IMR-90 (cell line): Measurements from ENCODE around the gene GPR152.

Experiments
- BHLHE40 ChIP-seq: fragments of 150-350 bp; IDR thresholded peaks from 2 replicates; pipeline ENCODE4 v1.6.1; 2016; ENCODE audit warnings: mild to moderate bottlenecking, low read depth, low read length
- CTCF ChIP-seq: conservative IDR thresholded peaks from 2 replicates; pipeline ENCODE4 v1.5.1; 2012; ENCODE audit warnings: mild to moderate bottlenecking, low read depth, low read length, improper control_type of control experiment
- FOS ChIP-seq: fragments of 150-350 bp; IDR thresholded peaks from 2 replicates; pipeline ENCODE4 v1.6.1; 2016; ENCODE audit warnings: low read depth, low read length
- MAFK ChIP-seq: IDR thresholded peaks from 2 replicates; pipeline ENCODE4 v1.6.1; 2012; ENCODE audit warnings: low read depth, low read length, improper control_type of control experiment
- MAZ ChIP-seq: IDR thresholded peaks from 2 replicates; pipeline ENCODE4 v1.6.1; 2012; ENCODE audit warnings: low read depth, mild to moderate bottlenecking, low read length, improper control_type of control experiment, moderate library complexity, borderline replicate concordance
- MXI1 ChIP-seq: IDR thresholded peaks from 2 replicates; pipeline ENCODE4 v1.6.1; 2012; ENCODE audit warnings: low read depth, mild to moderate bottlenecking, low read length, moderate library complexity, borderline replicate concordance
- POLR2A ChIP-seq: IDR thresholded peaks from 2 replicates; pipeline ENCODE4 v1.6.1; 2012; ENCODE audit warnings: mild to moderate bottlenecking, low read depth, low read length
- RAD21 ChIP-seq: IDR thresholded peaks from 2 replicates; pipeline ENCODE4 v1.6.1; 2012; ENCODE audit warnings: low read length, improper control_type of control experiment
- RFX5 ChIP-seq: IDR thresholded peaks from 2 replicates; pipeline ENCODE4 v1.8.0; 2012; ENCODE audit warnings: low read depth, mild to moderate bottlenecking, low read length, moderate library complexity
- SMC3 ChIP-seq: fragments of 150-350 bp; IDR thresholded peaks from 2 replicates; pipeline ENCODE4 v1.6.1; 2016; ENCODE audit warnings: low read depth, mild to moderate bottlenecking, antibody characterized with exemption, low read length, moderate library complexity
- TF ChIP-seq, protein P1 (sequence below): fragments of 150-350 bp; IDR thresholded peaks from 2 replicates; pipeline ENCODE4 v1.6.1; 2016; ENCODE audit warnings: low read depth, mild to moderate bottlenecking, low read length, moderate library complexity, borderline replicate concordance

- no peak for TF ChIP-seq POLR2A
- TF ChIP-seq CTCF = no peak
- TF ChIP-seq RFX5 = no peak
- no peak for TF ChIP-seq MXI1
- TF ChIP-seq, protein P1, sequence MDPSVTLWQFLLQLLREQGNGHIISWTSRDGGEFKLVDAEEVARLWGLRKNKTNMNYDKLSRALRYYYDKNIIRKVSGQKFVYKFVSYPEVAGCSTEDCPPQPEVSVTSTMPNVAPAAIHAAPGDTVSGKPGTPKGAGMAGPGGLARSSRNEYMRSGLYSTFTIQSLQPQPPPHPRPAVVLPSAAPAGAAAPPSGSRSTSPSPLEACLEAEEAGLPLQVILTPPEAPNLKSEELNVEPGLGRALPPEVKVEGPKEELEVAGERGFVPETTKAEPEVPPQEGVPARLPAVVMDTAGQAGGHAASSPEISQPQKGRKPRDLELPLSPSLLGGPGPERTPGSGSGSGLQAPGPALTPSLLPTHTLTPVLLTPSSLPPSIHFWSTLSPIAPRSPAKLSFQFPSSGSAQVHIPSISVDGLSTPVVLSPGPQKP = no peak
- TF ChIP-seq RAD21 = no peak
- no peak for TF ChIP-seq BHLHE40
- no peak for TF ChIP-seq SMC3
- TF ChIP-seq MAZ = no peak
- TF ChIP-seq MAFK = no peak
- TF ChIP-seq FOS = no peak
These were observed 18.1 kb downstream of the GPR152 start for GRCh38 chr11:67434395-67434881.
